ENCODE data around the gene NOP14.

GRCh38 chr4:2938906-2939305 lies 24.3 kb downstream of the NOP14 start:
- TF ChIP-seq CTCF (IDR thresholded peaks at IDR 0.05) (no peak), POLR2A (IDR thresholded peaks at IDR 0.05) (no peak), EP300 (IDR thresholded peaks at IDR 0.05) (no peak)

Measured in tibial nerve (tissue), 4 donors.